GM12864 (cell line): ENCODE results near the gene BBS5.

Source experiments
- DNase-seq: peaks from one replicate; pipeline ENCODE4 v3.0.0-alpha.2; 2011; ENCODE audit warnings: low read depth
- H3K4me3 ChIP-seq: 2 replicates; pipeline ENCODE4 v1.5.1; 2011; ENCODE audit warnings: mild to moderate bottlenecking, low read depth, low read length, control low read depth
- TF ChIP-seq, protein P1 (sequence below): IDR thresholded peaks from 2 replicates; pipeline ENCODE4 v1.5.1; 2011; ENCODE audit warnings: low read depth, mild to moderate bottlenecking, moderate library complexity, low read length, control low read depth, inconsistent platforms; ENCODE audit errors: missing control alignments

The BBS5 gene

DNA sequence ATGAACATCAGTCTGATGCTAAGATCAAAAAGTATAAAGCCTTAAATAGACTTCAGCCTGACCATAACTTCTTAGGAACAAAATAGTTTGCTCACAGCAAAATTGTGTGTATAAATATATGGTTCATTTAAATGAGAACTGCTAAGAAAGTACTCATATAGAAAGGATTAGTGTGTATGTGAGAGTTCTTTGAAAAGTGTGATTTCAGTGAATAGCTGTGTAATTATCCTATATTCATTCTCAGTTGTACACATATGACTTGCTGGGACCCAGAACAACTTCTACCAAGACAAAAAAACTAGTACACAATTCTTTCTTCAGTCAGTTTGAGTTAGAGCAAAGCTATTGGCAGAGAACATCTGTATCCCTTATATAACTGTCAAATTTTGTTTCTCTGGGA is 7.2 kb downstream of the BBS5 start:
- H3K4me3 ChIP-seq = no peak overlapping the region
- no peak for DNase-seq
- TF ChIP-seq, protein P1, sequence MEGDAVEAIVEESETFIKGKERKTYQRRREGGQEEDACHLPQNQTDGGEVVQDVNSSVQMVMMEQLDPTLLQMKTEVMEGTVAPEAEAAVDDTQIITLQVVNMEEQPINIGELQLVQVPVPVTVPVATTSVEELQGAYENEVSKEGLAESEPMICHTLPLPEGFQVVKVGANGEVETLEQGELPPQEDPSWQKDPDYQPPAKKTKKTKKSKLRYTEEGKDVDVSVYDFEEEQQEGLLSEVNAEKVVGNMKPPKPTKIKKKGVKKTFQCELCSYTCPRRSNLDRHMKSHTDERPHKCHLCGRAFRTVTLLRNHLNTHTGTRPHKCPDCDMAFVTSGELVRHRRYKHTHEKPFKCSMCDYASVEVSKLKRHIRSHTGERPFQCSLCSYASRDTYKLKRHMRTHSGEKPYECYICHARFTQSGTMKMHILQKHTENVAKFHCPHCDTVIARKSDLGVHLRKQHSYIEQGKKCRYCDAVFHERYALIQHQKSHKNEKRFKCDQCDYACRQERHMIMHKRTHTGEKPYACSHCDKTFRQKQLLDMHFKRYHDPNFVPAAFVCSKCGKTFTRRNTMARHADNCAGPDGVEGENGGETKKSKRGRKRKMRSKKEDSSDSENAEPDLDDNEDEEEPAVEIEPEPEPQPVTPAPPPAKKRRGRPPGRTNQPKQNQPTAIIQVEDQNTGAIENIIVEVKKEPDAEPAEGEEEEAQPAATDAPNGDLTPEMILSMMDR = no peak

DNA sequence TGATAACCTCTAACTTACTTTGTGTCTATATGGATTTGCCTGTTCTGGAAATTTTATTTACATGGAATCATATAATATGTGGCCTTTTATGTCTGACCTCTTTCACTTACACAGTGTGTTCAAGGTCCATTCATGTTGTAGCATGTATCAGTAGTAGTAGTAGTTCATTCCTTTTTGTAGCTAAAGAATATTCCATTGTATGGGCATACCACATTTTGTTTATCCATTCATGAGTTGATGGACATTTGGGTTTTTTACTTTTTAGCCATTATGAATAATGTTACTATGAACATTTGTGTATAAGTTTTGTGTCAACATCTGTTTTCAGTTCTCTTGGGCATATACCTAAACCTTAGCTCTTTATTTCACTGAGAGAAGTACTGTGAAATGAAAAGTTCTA is 11.5 kb downstream of the BBS5 start:
- no peak for DNase-seq
- TF ChIP-seq, protein P1 = no peak
- no peak overlapping the region for H3K4me3 ChIP-seq

DNA sequence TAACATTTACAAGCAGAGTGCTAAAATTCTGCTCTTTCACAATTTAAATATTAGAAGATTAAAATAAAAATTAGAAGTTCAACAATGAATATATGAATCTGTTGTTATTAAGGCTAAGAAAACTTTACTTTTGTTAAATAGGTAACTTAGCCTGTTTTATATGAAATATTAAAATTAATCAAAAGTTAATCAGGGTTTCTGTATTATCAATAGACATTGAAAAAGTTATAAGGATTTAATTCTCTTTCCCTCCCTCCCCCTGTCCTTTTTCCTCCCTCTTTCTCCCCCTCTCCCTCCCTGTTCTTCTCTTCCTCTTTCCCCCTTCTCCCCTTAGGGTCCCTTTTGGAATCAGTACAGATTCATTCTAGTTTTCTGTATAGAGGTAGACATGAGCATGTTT is 12.1 kb downstream of the BBS5 start:
- no peak overlapping the region for H3K4me3 ChIP-seq
- TF ChIP-seq, protein P1 = no peak
- DNase-seq = no peak

DNA sequence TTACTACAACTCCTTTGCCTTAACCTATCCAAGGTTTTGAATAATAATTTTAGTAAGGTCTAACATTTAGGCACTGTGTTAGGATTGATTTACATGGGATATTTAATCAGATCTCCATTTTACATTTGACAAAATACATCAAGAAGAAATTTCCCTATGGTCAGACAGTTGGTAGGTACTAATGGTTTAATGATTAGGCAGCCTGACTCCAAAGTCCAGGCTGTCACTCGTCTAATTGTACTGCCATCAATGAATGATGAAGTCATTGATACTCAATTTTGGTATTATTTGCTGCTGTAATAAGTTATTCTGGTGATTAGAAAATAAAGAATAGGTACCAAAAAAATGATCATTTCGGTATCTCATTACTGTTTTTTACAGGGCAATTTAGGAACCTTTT is 14.1 kb downstream of the BBS5 start:
- DNase-seq = no peak
- H3K4me3 ChIP-seq = no peak overlapping the region
- TF ChIP-seq, protein P1 = no peak

DNA sequence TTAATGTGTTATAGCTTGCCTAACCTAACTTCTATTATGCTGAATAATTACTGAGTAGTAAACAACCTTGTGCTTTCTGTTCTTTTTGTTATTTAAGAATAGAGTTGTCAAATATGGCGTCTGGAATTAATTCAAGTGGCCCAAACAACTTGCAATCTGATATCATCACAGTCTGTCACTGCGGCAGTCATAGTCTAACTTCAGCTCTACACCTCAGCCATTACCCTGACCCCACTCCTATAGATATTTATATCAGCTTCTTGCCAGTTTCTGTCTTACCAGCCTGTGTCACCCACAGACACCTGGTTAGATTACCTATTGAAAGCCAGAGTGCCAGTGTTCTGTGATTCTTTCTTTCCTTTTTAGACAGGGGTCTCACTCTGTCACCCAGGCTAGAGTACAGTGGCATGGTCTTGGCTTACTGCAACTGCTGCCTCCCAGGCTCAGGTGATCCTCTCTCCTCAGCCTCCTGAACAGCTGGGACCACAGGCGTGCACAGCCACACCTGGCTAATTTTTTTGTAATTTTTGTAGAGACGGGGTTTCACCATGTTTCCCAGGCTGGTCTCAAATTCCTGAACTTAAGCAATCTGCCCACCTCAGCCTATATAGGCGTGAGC is 16.1 kb downstream of the BBS5 start:
- TF ChIP-seq, protein P1 = no peak
- no peak overlapping the region for H3K4me3 ChIP-seq
- no peak for DNase-seq

DNA sequence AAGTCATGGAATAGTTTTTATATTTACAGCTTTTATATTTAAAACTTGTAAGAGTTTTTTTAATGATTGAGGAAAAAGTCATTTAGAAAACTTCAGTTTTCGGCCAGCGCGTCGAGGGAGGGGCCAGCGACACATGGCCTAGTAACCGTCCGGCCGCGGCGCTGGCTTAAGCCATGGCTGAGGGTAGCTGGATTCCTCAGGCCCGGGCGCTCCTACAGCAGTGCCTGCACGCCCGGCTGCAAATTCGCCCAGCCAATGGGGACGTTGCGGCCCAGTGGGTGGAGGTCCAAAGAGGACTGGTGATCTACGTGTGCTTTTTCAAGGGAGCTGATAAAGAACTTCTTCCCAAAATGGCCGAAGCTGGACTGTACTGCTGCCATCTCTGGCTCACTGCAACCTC is 25.4 kb downstream of the BBS5 start:
- TF ChIP-seq, protein P1 = no peak
- no peak overlapping the region for H3K4me3 ChIP-seq
- DNase-seq = no peak

DNA sequence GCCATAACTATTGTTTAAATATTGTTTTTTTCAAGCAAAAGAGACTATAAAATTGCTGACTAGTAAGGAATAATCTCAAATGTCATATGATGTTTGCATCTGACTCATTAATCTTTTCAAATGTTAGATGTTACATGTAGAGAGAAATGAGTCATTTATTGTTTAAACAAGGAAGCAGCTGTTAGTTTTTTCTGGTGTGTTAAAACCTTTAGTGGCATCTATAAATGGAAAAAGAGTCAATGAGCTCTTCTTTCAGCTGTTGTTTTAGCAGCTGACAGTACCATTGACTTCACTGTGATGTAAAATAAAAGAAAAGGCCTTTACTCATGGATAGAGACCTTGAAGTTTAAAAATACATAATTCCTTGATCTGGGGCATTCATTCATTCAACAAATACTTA is 28.4 kb downstream of the BBS5 start:
- DNase-seq = no peak
- H3K4me3 ChIP-seq = no peak overlapping the region
- TF ChIP-seq, protein P1 = no peak
